SH-SY5Y (cell line): ENCODE results near the gene TNNI2.

Experiments used
- GATA2 ChIP-seq: IDR thresholded peaks from 2 replicates; pipeline ENCODE4 v1.6.1; 2011; ENCODE audit warnings: mild to moderate bottlenecking, low read depth, low read length
- GATA3 ChIP-seq: IDR thresholded peaks from 2 replicates; pipeline ENCODE4 v1.6.1; 2011; ENCODE audit warnings: low read depth, mild to moderate bottlenecking, low read length, moderate library complexity

GRCh38 chr11:1871531-1871930, 32.8 kb downstream of the TNNI2 start:
- TF ChIP-seq GATA2: no peak
- TF ChIP-seq GATA3: no peak
